HEK293 (cell line): Measurements from ENCODE around the gene DLG1.
A peak's percentile ranks its signal among the peaks of the same experiment; 100 is the strongest.

ENCODE experiments used
- CTCF ChIA-PET: fragments of 350-600 bp; formaldehyde crosslinking; extraction: SDS; loops from one replicate; lab custom pipeline; 2021; ENCODE audit warnings: antibody characterized with exemption; lab: Yijun Ruan, JAX
- POLR2A ChIA-PET: fragments of 300-600 bp; formaldehyde crosslinking; extraction: SDS; loops from one replicate; lab custom pipeline; 2020; ENCODE audit warnings: antibody characterized with exemption, inconsistent platforms; lab: Yijun Ruan, JAX
- H3K27ac ChIP-seq: fragments of 200-500 bp; sonication (Bioruptor generic); 2 replicates; pipeline ENCODE4 v1.5.1; 2014; ENCODE audit warnings: low read depth, low read length, control low read depth, inconsistent platforms; ENCODE audit errors: extremely low read depth
- H3K36me3 ChIP-seq, 2 experiments: fragments of 200-500 bp in 1 of 2; sonication (Bioruptor generic) in 1 of 2; 1 replicate in 1 of 2; 2 replicates in 1 of 2; pipeline ENCODE4 v1.5.1; 2014 to 2017; ENCODE audit warnings: inconsistent platforms in 2 of 2, low read length in 2 of 2; ENCODE audit not compliant: control insufficient read depth in 2 of 2, insufficient read depth in 1 of 2
- H3K4me1 ChIP-seq: fragments of 200-500 bp; sonication (Bioruptor generic); 2 replicates; pipeline ENCODE4 v1.5.1; 2014; ENCODE audit warnings: mild to moderate bottlenecking, low read length, inconsistent platforms; ENCODE audit not compliant: control insufficient read depth, insufficient read depth
- H3K4me3 ChIP-seq: 2 replicates; pipeline ENCODE4 v1.5.1; 2011; ENCODE audit warnings: low read depth, mild to moderate bottlenecking, control low read depth, low read length, moderate library complexity
- H3K9me3 ChIP-seq: fragments of 200-500 bp; sonication (Bioruptor generic); 2 replicates; pipeline ENCODE4 v1.5.1; 2014; ENCODE audit warnings: low read depth, low read length, inconsistent platforms; ENCODE audit not compliant: control insufficient read depth, insufficient read depth
- BCL11A ChIP-seq: fragments of 450-650 bp; formaldehyde crosslinking; IDR thresholded peaks from 2 replicates; pipeline ENCODE4 v1.5.1; 2016; ENCODE audit warnings: low read depth, missing biosample characterization, missing genetic modification characterization
- BCL6B ChIP-seq: fragments of 450-650 bp; formaldehyde crosslinking; IDR thresholded peaks from 2 replicates; pipeline ENCODE4 v1.5.1; 2017; ENCODE audit warnings: missing biosample characterization, missing genetic modification characterization
- GLI2 ChIP-seq: fragments of 450-650 bp; formaldehyde crosslinking; IDR thresholded peaks from 2 replicates; pipeline ENCODE4; 2017; ENCODE audit warnings: missing biosample characterization, missing genetic modification characterization, low read depth, borderline replicate concordance
- GLIS2 ChIP-seq: fragments of 450-650 bp; formaldehyde crosslinking; IDR thresholded peaks from 2 replicates; pipeline ENCODE4 v1.5.1; 2016; ENCODE audit warnings: missing biosample characterization, missing genetic modification characterization
- MYNN ChIP-seq: fragments of 450-650 bp; formaldehyde crosslinking; IDR thresholded peaks from 2 replicates; pipeline ENCODE4 v1.5.1; 2016; ENCODE audit warnings: missing biosample characterization, missing genetic modification characterization, borderline replicate concordance
- PBX3 ChIP-seq: sonication (generic); formaldehyde crosslinking; IDR thresholded peaks from 2 replicates; pipeline ENCODE4 v1.8.1; 2022; ENCODE audit warnings: mild to moderate bottlenecking, moderate library complexity, missing genetic modification reagents
- SP3 ChIP-seq: fragments of 450-650 bp; formaldehyde crosslinking; IDR thresholded peaks from 2 replicates; pipeline ENCODE4 v1.5.1; 2016; ENCODE audit warnings: missing biosample characterization, missing genetic modification characterization
- SP7 ChIP-seq: fragments of 450-650 bp; formaldehyde crosslinking; IDR thresholded peaks from 2 replicates; pipeline ENCODE4 v1.5.1; 2016; ENCODE audit warnings: missing biosample characterization, missing genetic modification characterization
- ZBTB21 ChIP-seq: fragments of 450-650 bp; formaldehyde crosslinking; IDR thresholded peaks from 2 replicates; pipeline ENCODE4 v1.5.1; 2017; ENCODE audit warnings: missing biosample characterization, missing genetic modification characterization
- ZBTB44 ChIP-seq: fragments of 450-650 bp; IDR thresholded peaks from 2 replicates; pipeline ENCODE4 v1.5.1; 2018; ENCODE audit warnings: missing biosample characterization, mild to moderate bottlenecking, missing genetic modification characterization
- ZEB2 ChIP-seq: fragments of 450-650 bp; formaldehyde crosslinking; IDR thresholded peaks from 2 replicates; pipeline ENCODE4 v1.5.1; 2016; ENCODE audit warnings: missing biosample characterization, missing genetic modification characterization
- ZNF112 ChIP-seq: fragments of 450-650 bp; formaldehyde crosslinking; IDR thresholded peaks from 2 replicates; pipeline ENCODE4 v1.5.0; 2017; ENCODE audit warnings: missing biosample characterization, missing genetic modification characterization
- ZNF133 ChIP-seq: fragments of 450-650 bp; formaldehyde crosslinking; IDR thresholded peaks from 2 replicates; pipeline ENCODE4 v1.5.1; 2016; ENCODE audit warnings: missing biosample characterization, missing genetic modification characterization
- ZNF138 ChIP-seq: fragments of 450-650 bp; formaldehyde crosslinking; IDR thresholded peaks from 2 replicates; pipeline ENCODE4 v1.5.1; 2016; ENCODE audit warnings: missing biosample characterization, missing genetic modification characterization, borderline replicate concordance
- ZNF18 ChIP-seq: fragments of 450-650 bp; formaldehyde crosslinking; IDR thresholded peaks from 2 replicates; pipeline ENCODE4 v1.5.1; 2016; ENCODE audit warnings: missing biosample characterization, missing genetic modification characterization
- ZNF184 ChIP-seq: fragments of 450-650 bp; IDR thresholded peaks from 2 replicates; pipeline ENCODE4 v1.5.1; 2018; ENCODE audit warnings: missing biosample characterization, mild to moderate bottlenecking, missing genetic modification characterization
- ZNF19 ChIP-seq: fragments of 450-650 bp; formaldehyde crosslinking; IDR thresholded peaks from 2 replicates; pipeline ENCODE4; 2016; ENCODE audit warnings: missing biosample characterization, missing genetic modification characterization, low read depth
- ZNF202 ChIP-seq: fragments of 450-650 bp; formaldehyde crosslinking; IDR thresholded peaks from 2 replicates; pipeline ENCODE4 v1.5.1; 2016; ENCODE audit warnings: missing biosample characterization, missing genetic modification characterization, borderline replicate concordance
- ZNF366 ChIP-seq: fragments of 450-650 bp; formaldehyde crosslinking; conservative IDR thresholded peaks from 2 replicates; pipeline ENCODE4 v1.5.1; 2016; ENCODE audit warnings: missing biosample characterization, missing genetic modification characterization
- ZNF426 ChIP-seq: fragments of 450-650 bp; formaldehyde crosslinking; IDR thresholded peaks from 2 replicates; pipeline ENCODE4 v1.5.1; 2017; ENCODE audit warnings: missing biosample characterization, missing genetic modification characterization, mild to moderate bottlenecking, inconsistent platforms, moderate library complexity
- ZNF433 ChIP-seq: fragments of 450-650 bp; formaldehyde crosslinking; IDR thresholded peaks from 2 replicates; pipeline ENCODE4 v1.5.1; 2016; ENCODE audit warnings: missing biosample characterization, missing genetic modification characterization, low read depth
- ZNF473 ChIP-seq: fragments of 450-650 bp; formaldehyde crosslinking; IDR thresholded peaks from 2 replicates; pipeline ENCODE4 v1.5.1; 2017; ENCODE audit warnings: missing biosample characterization, missing genetic modification characterization
- ZNF514 ChIP-seq: fragments of 450-650 bp; formaldehyde crosslinking; IDR thresholded peaks from 2 replicates; pipeline ENCODE4 v1.5.1; 2016; ENCODE audit warnings: missing biosample characterization, missing genetic modification characterization
- ZNF580 ChIP-seq: fragments of 450-650 bp; formaldehyde crosslinking; IDR thresholded peaks from 2 replicates; pipeline ENCODE4 v1.5.1; 2016; ENCODE audit warnings: missing biosample characterization, missing genetic modification characterization
- ZNF670 ChIP-seq: fragments of 450-650 bp; formaldehyde crosslinking; IDR thresholded peaks from 2 replicates; pipeline ENCODE4 v1.5.1; 2016; ENCODE audit warnings: missing biosample characterization, missing genetic modification characterization, low read depth
- ZSCAN30 ChIP-seq: fragments of 450-650 bp; IDR thresholded peaks from 2 replicates; pipeline ENCODE4 v1.5.1; 2018; ENCODE audit warnings: missing biosample characterization, mild to moderate bottlenecking, missing genetic modification characterization, moderate library complexity

DLG1 gene

GRCh38 chr3:197337214-197337613 lies 38.8 kb upstream of the DLG1 start:
- ChIA-PET POLR2A (no interaction called here), CTCF (interaction anchor here (0.6 kb wide), 1 partner anchor 188 kb away, joined by 3 read pairs; no protein-coding TSS in a partner anchor)
- Histone ChIP-seq H3K4me1 (no peaks in the 10 kb centered on the region), H3K4me3 (no peak overlapping the region), H3K27ac (no peak overlapping the region), H3K36me3 (no peaks in the 10 kb centered on the region), H3K9me3 (no peaks in the 10 kb centered on the region)
- TF ChIP-seq SP7 (tag by site-specific recombination): no peak
- no peak for TF ChIP-seq ZNF19 (tag by site-specific recombination)
- TF ChIP-seq PBX3 (CRISPR knock-in tag): no peak
- no peak for TF ChIP-seq ZSCAN30 (tag by site-specific recombination)
- TF ChIP-seq ZNF473: no peak
- TF ChIP-seq ZBTB44 (tag by site-specific recombination): no peak
- TF ChIP-seq ZBTB21: no peak
- no peak for TF ChIP-seq ZEB2 (tag by site-specific recombination)
- TF ChIP-seq ZNF433 (tag by site-specific recombination): no peak
- TF ChIP-seq MYNN: no peak
- no peak for TF ChIP-seq ZNF202 (tag by site-specific recombination)
- TF ChIP-seq ZNF133 (tag by site-specific recombination): no peak
- no peak for TF ChIP-seq ZNF138 (tag by site-specific recombination)
- no peak for TF ChIP-seq ZNF184
- TF ChIP-seq BCL11A (tag by site-specific recombination): no peak

- Histone ChIP-seq H3K36me3 (no peaks in the 10 kb centered on the region), H3K4me1 (no peaks in the 10 kb centered on the region), H3K9me3 (no peaks in the 10 kb centered on the region), H3K4me3 (no peak overlapping the region)
- POLR2A ChIA-PET: no interaction called here
- TF ChIP-seq GLI2 (tag by site-specific recombination): no peak
- TF ChIP-seq ZNF202 (tag by site-specific recombination): no peak
- no peak for TF ChIP-seq ZNF580
- no peak for TF ChIP-seq ZNF112 (tag by site-specific recombination)
- TF ChIP-seq, all 188 proteins: peak for 0
- CTCF ChIA-PET: interaction anchor here (0.6 kb wide), 1 partner anchor 189 kb away, joined by 3 read pairs; no protein-coding TSS in a partner anchor
- no peak overlapping the region for H3K27ac ChIP-seq
Observed at GRCh38 chr3:197336348-197336747, 37.9 kb upstream of the DLG1 start.

GRCh38 chr3:197335428-197336132 lies 37.2 kb upstream of the DLG1 start:
- ChIA-PET CTCF (no interaction called here), POLR2A (no interaction called here)
- H3K27ac ChIP-seq: no peak overlapping the region
- no peaks in the 10 kb centered on the region for H3K9me3 ChIP-seq
- H3K36me3 ChIP-seq: no peaks in the 10 kb centered on the region
- H3K4me1 ChIP-seq: no peaks in the 10 kb centered on the region
- H3K4me3 ChIP-seq: no peak overlapping the region
- TF ChIP-seq GLIS2 (tag by site-specific recombination): no peak
- no peak for TF ChIP-seq BCL6B (tag by site-specific recombination)
- no peak for TF ChIP-seq ZNF670 (tag by site-specific recombination)
- TF ChIP-seq ZNF426 (tag by site-specific recombination): no peak
- no peak for TF ChIP-seq ZNF366 (tag by site-specific recombination)
- TF ChIP-seq ZNF18 (tag by site-specific recombination): 0 out of 2 replicates have a peak, but pooled peaks have one; percentile 33
- TF ChIP-seq SP3 (tag by site-specific recombination): no peak
- no peak for TF ChIP-seq ZNF514
